Colonic mucosa (tissue), 4 donors: ENCODE measurements around the gene SAP25. TPM values are rescaled to one million over a fixed set of nuclear protein-coding genes. Genes with fewer than 3 reads are reported as not detected.
A peak's percentile ranks its signal among the peaks of the same experiment; 100 is the strongest.

Experiments
- DNase-seq: peaks from one replicate; pipeline ENCODE4 v3.0.0-alpha.2; 2020
- H3K27ac ChIP-seq: fragments of 200-600 bp; one replicate; pipeline ENCODE4 v1.8.0; 2021
- H3K27me3 ChIP-seq: fragments of 200-600 bp; one replicate; pipeline ENCODE4 v1.8.0; 2021
- H3K36me3 ChIP-seq: fragments of 200-600 bp; one replicate; pipeline ENCODE4 v1.8.0; 2021
- H3K4me1 ChIP-seq: fragments of 200-600 bp; one replicate; pipeline ENCODE4 v1.8.0; 2021; ENCODE audit warnings: mild to moderate bottlenecking
- H3K4me3 ChIP-seq: fragments of 200-600 bp; one replicate; pipeline ENCODE4 v1.8.0; 2021
- H3K9ac ChIP-seq, 2 donors: one replicate each; pipeline ENCODE4 v1.7.0; 2013; ENCODE audit warnings: control low read depth in 2 of 2, low read depth in 2 of 2, low read length in 2 of 2
- H3K9me3 ChIP-seq: fragments of 200-600 bp; one replicate; pipeline ENCODE4 v1.8.0; 2021
- CTCF ChIP-seq: fragments of 200-600 bp; IDR thresholded peaks from one replicate; pipeline ENCODE4 v1.8.0; 2022; ENCODE audit warnings: antibody characterized with exemption, mild to moderate bottlenecking
- intact Hi-C: fragments of 100-400 bp; cut with DNase I; formaldehyde crosslinking; loops from one replicate; pipeline ENCODE4 v1.14.1; 2022
- total RNA-seq, 2 donors: library from RNA; stranded (reverse); fragmentation: NEBNext Ultra II Directional in 1 of 2; extraction: Animal tissue kit (Norgen Biotek cat#: 25700) in 1 of 2; gene quantifications; one replicate each; pipeline ENCODE4 v1.2.1, GENCODE V29; 2021
- donor health status: healthy.
- donor health status: DM: no; HTN: no; CAD: no.
- donor health status: DM: no; HTN: no; CAD: no.

SAP25 gene
- total RNA-seq, 2 donors from 2014 or later = 0.69 to 5.5 TPM

- intact Hi-C loops = loop anchor here (10.0 kb wide), 1 partner anchor 68 kb away; the partner anchor contains the start of gene GNB2
- no peaks in the 10 kb centered on the region for H3K9me3 ChIP-seq
- no peak overlapping the region for H3K4me3 ChIP-seq
- no peak for TF ChIP-seq CTCF
- peaks cover 5% of the 10 kb centered on the region for H3K4me1 ChIP-seq
- H3K27me3 ChIP-seq = no peaks in the 10 kb centered on the region
- H3K27ac ChIP-seq = no peak overlapping the region
- H3K9ac ChIP-seq = no peak overlapping the region
- H3K36me3 ChIP-seq = no peaks in the 10 kb centered on the region
- no peak for DNase-seq
These were observed 32.6 kb upstream of the SAP25 start for GRCh38 chr7:100606313-100606712.

GRCh38 chr7:100604976-100605911, 31.5 kb upstream of the SAP25 start:
- H3K4me3 ChIP-seq = peak overlapping the region; percentile 83
- TF ChIP-seq CTCF = no peak
- H3K4me1 ChIP-seq = peaks cover 5% of the 10 kb centered on the region
- intact Hi-C loops = loop anchor here (10.0 kb wide), 1 partner anchor 70 kb away; the partner anchor contains the start of gene GNB2
- H3K36me3 ChIP-seq = no peaks in the 10 kb centered on the region
- no peaks in the 10 kb centered on the region for H3K27me3 ChIP-seq
- peak overlapping the region; percentile 47 to 55 for H3K9ac ChIP-seq
- peak overlapping the region; percentile 65 for H3K27ac ChIP-seq
- DNase-seq = peak; percentile 68
- H3K9me3 ChIP-seq = no peaks in the 10 kb centered on the region

- H3K4me1 ChIP-seq = peaks cover 5% of the 10 kb centered on the region
- H3K9ac ChIP-seq = peak overlapping the region; percentile 55 to 76
- no peaks in the 10 kb centered on the region for H3K36me3 ChIP-seq
- peak; percentile 32 for TF ChIP-seq CTCF
- H3K9me3 ChIP-seq = no peaks in the 10 kb centered on the region
- H3K4me3 ChIP-seq = peak overlapping the region; percentile 83
- no peaks in the 10 kb centered on the region for H3K27me3 ChIP-seq
- intact Hi-C loops = loop anchor here (10.0 kb wide), 1 partner anchor 70 kb away; the partner anchor contains the start of gene GNB2
- peak overlapping the region; percentile 65 for H3K27ac ChIP-seq
- DNase-seq = peak; percentile 77
These were observed 30.6 kb upstream of the SAP25 start for GRCh38 chr7:100604028-100604975.

- Histone ChIP-seq H3K27me3 (no peaks in the 10 kb centered on the region), H3K4me1 (peaks cover 5% of the 10 kb centered on the region), H3K27ac (peak overlapping the region; percentile 65), H3K36me3 (no peaks in the 10 kb centered on the region), H3K9me3 (no peaks in the 10 kb centered on the region), H3K4me3 (peak overlapping the region; percentile 83), H3K9ac (peak overlapping the region; percentile 53 to 55)
- intact Hi-C loops = loop anchor here (10.0 kb wide), 1 partner anchor 71 kb away; the partner anchor contains the start of gene GNB2
- TF ChIP-seq CTCF = no peak
- DNase-seq = peak; percentile 27
These were observed 30.0 kb upstream of the SAP25 start for GRCh38 chr7:100603726-100604027.
